HG03135 (cell line): ENCODE measurements around the gene ANK3.

ENCODE experiments used
- ATAC-seq: cut with Tn5 transposase; IDR thresholded peaks from one replicate; pipeline ENCODE4 v1.9.1; 2021; ENCODE audit warnings: mild to moderate bottlenecking, moderate library complexity; ENCODE audit not compliant: unreplicated experiment

ANK3 gene

DNA sequence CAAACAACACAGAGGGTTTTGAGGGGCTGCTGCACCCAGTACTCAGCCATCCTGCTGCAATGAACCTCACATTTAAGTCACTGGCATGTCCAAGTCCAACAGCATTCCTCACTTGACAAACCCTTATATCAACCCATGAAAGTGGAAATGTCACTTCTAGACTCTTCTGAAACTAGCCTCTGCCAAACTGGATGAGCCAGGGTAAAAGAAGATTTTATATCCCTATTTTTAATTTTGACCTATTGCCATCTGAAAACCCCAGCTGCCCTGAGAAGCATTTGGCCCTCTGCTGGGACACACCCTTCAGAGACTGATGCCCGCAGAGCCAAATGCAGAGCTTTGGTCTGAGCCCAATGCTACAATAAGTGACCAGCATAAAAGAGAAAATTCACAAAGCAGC is 201.1 kb downstream of the ANK3 start:
- no peak for ATAC-seq

GRCh38 chr10:60187691-60188090 is 202.0 kb downstream of the ANK3 start:
- no peak for ATAC-seq

DNA sequence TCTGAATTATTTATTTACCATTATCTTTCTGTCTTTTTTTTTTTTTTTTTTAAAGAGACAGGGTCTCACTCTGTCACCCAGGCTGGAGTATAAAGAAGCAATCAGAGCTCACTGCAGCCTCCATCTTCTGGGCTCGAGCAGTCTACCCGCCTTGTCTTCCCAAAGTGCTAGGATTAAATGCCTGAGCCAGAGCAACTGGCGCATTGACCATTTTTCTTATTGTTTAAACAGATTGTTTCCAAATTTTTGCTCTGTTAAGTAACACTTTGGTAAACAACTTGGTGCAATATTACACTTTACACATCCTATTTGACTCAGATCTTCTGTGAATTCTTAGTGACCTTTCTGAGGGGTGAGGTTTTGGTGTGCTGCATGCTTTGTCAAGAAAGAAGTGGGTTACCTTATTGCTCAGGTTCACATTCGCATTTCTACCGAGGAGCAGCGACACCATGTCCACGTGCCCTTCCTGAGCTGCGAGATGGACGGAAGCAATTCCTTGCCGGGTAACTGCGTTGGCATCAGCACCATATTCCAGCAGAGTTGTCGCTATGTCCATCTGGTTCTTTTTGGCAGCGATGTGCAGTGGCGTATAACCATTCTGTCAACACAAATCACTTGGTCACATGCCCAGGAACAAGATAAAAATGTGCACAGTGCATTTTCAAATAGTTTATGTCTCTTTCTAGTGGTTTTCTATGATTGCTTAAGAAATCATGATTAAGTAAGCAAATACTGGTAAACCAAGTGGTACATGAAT is 203.2 kb downstream of the ANK3 start:
- ATAC-seq: no peak

DNA sequence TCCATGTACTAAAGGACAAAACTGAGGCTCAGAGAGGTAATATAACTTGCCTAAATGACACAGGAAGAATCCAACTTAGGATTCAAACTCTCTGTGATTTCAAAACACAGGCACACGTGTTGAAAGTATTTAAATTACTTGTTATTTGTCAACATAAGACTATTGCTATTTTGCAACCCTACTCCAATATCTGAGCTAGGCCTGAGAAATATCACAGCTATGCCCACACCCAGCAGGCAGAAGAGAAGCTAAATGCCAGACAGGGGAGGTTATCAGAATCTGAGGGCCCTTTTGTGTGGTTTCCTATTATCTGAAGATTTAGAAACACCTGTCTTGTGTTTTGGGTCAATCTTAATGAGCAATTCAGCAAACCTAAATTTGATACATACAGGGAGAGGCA is 204.3 kb downstream of the ANK3 start:
- ATAC-seq: no peak

GRCh38 chr10:60182691-60183090 is 207.0 kb downstream of the ANK3 start:
- no peak for ATAC-seq

- ATAC-seq: no peak
Observed at GRCh38 chr10:60176925-60177324, 212.8 kb downstream of the ANK3 start.

- no peak for ATAC-seq
Observed at GRCh38 chr10:60175441-60175971, 214.2 kb downstream of the ANK3 start.

DNA sequence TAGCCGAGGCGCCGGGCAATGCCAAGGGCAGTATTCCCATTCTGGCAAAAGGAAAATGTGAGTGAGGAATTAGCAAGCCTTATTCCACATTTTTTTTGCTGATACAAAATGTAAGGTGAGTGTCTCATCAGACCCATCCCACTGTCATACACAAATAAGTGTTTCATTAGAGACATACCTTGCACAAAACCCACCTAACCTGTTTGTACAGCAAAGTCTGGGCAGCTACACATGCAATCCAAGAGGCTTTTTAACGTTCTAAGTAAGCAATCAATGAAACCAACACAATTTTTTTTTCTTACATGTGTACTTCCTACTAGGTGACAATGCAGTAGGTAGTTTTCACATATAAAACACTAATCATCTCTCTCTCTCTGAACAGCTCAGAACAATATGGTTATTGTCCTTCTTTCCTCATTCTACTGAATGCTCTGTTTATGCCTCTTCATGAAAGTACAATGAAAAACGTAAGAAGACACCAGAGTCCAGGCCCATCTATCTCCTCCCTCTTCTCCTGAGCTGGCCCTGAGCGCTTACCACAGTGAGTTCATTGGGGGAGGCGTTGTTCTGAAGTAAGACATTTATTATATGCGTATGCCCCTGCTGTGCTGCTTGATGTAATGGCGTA is 217.2 kb downstream of the ANK3 start:
- no peak for ATAC-seq

- no peak for ATAC-seq
Observed at GRCh38 chr10:60171436-60172013, 218.2 kb downstream of the ANK3 start.

GRCh38 chr10:60170250-60170649 is 219.4 kb downstream of the ANK3 start:
- no peak for ATAC-seq

- no peak for ATAC-seq
Observed at GRCh38 chr10:60169111-60169510, 220.6 kb downstream of the ANK3 start.

DNA sequence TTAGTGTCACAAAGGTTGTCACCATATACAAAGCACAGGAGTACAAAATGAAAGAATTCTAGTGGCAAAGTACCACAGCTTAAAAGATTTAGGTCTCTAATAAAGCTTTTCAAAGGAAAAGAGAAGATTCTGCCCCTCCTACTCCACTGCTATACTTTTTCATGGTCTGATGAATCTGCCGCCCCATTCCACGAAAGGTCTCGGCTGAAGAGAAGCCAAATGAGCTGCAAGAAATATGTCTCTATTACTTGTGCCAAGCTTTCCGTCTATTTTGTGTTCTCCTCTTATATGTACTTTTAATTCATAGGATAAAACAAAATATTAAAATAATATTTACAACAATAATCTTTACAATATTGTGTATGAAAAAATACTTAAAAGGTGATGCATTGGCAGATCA is 222.6 kb downstream of the ANK3 start:
- no peak for ATAC-seq

- ATAC-seq: no peak
Observed at GRCh38 chr10:60163786-60164185, 225.9 kb downstream of the ANK3 start.

DNA sequence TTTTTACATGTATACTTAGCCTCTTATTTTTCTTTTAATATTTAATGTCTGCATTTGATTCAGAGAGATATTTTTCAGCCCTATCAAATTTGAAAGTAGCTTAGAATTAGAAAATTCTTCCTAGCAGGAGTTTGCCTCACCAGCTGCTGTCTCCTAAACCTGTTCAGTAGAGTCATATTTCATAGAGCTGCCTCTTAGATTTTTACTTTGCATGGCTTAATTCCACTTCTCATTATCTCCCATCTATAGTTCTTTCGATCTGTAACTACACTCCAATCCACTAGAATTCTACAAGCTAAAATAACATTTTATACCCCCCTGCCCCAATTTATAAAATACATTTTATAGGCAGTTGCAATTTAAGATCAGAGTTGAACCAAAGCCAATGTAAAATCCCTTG is 227.0 kb downstream of the ANK3 start:
- ATAC-seq: no peak

- ATAC-seq: no peak
Observed at GRCh38 chr10:60155943-60156683, 233.6 kb downstream of the ANK3 start.

GRCh38 chr10:60155099-60155877 is 234.4 kb downstream of the ANK3 start:
- ATAC-seq: no peak

DNA sequence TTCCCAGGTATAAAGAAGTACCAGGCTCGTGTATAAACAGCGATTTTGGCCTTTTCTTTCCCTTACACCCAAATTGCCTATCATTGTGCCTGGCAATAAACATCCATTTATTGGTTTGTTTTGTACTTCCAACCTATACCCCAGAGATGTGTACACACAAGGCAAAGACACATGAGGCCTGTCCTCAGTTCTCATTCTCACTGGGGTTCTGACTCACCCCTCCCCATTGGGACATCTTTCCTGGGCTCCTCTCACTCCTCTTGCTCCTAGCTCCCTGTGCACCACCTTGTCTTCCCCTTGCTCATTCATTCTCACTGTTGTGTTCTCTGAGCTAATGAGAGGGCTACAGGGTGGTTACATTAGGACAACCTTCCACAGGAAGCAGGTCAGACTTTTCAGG is 240.7 kb downstream of the ANK3 start:
- ATAC-seq: no peak

GRCh38 chr10:60148266-60148840 is 241.3 kb downstream of the ANK3 start:
- ATAC-seq: no peak

DNA sequence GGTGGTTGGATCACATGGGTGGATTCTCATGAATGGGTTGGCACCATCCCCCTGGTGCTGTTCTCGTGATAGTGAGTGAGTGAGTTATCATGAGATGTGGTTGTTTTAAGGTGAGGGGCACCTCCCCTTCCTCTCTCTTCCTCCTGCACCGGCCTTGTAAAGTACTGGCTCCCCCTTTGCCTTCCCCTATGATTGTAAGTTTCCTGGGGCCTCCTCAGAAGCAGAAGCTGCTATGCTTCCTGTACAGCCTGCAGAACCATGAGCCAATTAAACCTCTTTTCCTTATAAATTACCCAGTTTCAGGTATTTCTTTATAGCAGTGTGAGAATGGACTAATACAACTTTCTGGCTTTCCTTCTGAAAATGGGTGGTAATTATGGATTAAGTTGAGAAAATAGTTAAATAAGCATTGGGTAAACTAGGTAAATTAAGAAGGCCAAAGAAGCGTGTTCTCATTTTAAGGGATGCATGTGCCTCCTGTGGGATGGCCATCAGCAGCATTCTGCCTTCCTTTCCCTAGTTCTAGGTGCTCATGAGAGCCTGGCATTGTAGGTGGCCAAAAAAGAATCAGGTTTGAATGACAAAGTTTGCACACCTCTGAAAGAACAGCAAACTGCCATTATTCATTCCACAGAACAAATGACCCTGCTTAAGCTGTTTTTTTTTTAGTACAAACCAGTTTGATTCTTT is 242.0 kb downstream of the ANK3 start:
- ATAC-seq: no peak

DNA sequence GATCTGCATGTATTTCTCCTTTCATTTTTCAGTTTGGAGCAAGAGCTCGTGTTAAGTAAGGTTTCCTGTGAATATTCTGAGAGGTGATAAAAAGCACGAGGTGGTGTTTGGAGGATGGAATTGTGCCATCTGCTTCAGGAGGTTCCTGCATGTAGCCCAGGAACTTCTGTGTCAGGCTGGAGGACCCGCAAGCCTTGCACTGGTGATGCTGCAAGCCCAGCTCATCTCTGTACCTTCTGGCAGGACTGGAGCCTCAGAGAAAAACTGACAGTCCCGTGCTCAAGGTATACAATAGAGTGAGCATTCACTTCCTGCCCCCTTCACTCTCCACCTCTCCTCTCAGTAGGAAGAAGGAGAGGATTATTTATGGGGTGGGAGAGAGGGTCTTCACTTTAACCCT is 242.7 kb downstream of the ANK3 start:
- ATAC-seq: no peak
